RPMI7951 (cell line): ENCODE results near the gene ARL5C. TPM values are rescaled to one million over a fixed set of nuclear protein-coding genes. Genes with fewer than 3 reads are reported as not detected.
"Not testable (repeated sequence)": the region's sequence is repeated elsewhere in the genome, so short reads cannot be mapped to it uniquely, and the experiment has no call there.

Experiments used
- DNase-seq: peaks from one replicate; pipeline ENCODE4 v3.0.0-alpha.2; 2012; ENCODE audit warnings: low read depth
- total RNA-seq: library from RNA; depleted of rRNA; stranded (reverse); fragments of >200 nt; shearing (Covaris generic); gene quantifications from 2 replicates; pipeline ENCODE4 v1.2.3, GENCODE V29; 2014

ARL5C gene
- total RNA-seq, 1 experiment from 2014 or later = not detected

- no peak for DNase-seq
Observed at GRCh38 chr17:39194089-39194984, 28.4 kb upstream of the ARL5C start.

GRCh38 chr17:39193346-39193745 is 27.4 kb upstream of the ARL5C start:
- DNase-seq = no peak

- no peak for DNase-seq
Observed at GRCh38 chr17:39192901-39193300, 26.9 kb upstream of the ARL5C start.

GRCh38 chr17:39191750-39192510 is 26.0 kb upstream of the ARL5C start:
- no peak for DNase-seq

- no peak for DNase-seq
Observed at GRCh38 chr17:39187152-39187830, 21.3 kb upstream of the ARL5C start.

- no peak for DNase-seq
Observed at GRCh38 chr17:39186481-39187002, 20.6 kb upstream of the ARL5C start.

GRCh38 chr17:39183720-39184119 is 17.8 kb upstream of the ARL5C start:
- DNase-seq = no peak

GRCh38 chr17:39183045-39183444 is 17.1 kb upstream of the ARL5C start:
- DNase-seq = no peak

- DNase-seq = no peak
Observed at GRCh38 chr17:39181303-39181702, 15.3 kb upstream of the ARL5C start.

- no peak for DNase-seq
Observed at GRCh38 chr17:39178536-39178935, 12.6 kb upstream of the ARL5C start.

- DNase-seq = no peak
Observed at GRCh38 chr17:39177256-39177655, 11.3 kb upstream of the ARL5C start.

- DNase-seq = peak; percentile 73
Observed at GRCh38 chr17:39175695-39176093, 9.7 kb upstream of the ARL5C start.

GRCh38 chr17:39174920-39175694 is 9.1 kb upstream of the ARL5C start:
- peak; percentile 33 for DNase-seq

- no peak for DNase-seq
Observed at GRCh38 chr17:39173526-39174274, 7.7 kb upstream of the ARL5C start.

GRCh38 chr17:39173080-39173479 is 7.1 kb upstream of the ARL5C start:
- no peak for DNase-seq

- DNase-seq = no peak
Observed at GRCh38 chr17:39171933-39172332, 6.0 kb upstream of the ARL5C start.

GRCh38 chr17:39170558-39170957 is 4.6 kb upstream of the ARL5C start:
- no peak for DNase-seq

GRCh38 chr17:39170109-39170508 is 4.1 kb upstream of the ARL5C start:
- no peak for DNase-seq

GRCh38 chr17:39169518-39169917 is 3.6 kb upstream of the ARL5C start:
- DNase-seq = no peak

GRCh38 chr17:39169101-39169500 is 3.1 kb upstream of the ARL5C start:
- DNase-seq = no peak

GRCh38 chr17:39168503-39168902 is 2.5 kb upstream of the ARL5C start:
- not testable (repeated sequence) for DNase-seq
